K562 (cell line): Measurements from ENCODE around the gene ACKR3. TPM values are rescaled to one million over a fixed set of nuclear protein-coding genes. Genes with fewer than 3 reads are reported as not detected.

Source experiments
- ATAC-seq: fragments of 200-7000 bp; cut with Tn5 transposase; 3 replicates; pipeline ENCODE4 v1.9.1; 2020; ENCODE audit warnings: moderate library complexity
- BruUV-seq: library from RNA; stranded (reverse); fragments of 400-500 nt; replicated peaks from 2 replicates; lab custom pipeline; 2021; lab: Mats Ljungman, UMichigan
- CTCF ChIA-PET: fragments of 300-600 bp; formaldehyde crosslinking; extraction: SDS; loops from one replicate; lab custom pipeline; 2021; ENCODE audit warnings: low intra/inter-chr PET ratio; lab: Yijun Ruan, JAX
- POLR2A ChIA-PET: fragments of 300-600, 350-650 bp; sonication (Branson Sonifier 250); formaldehyde crosslinking; extraction: SDS; loops from one replicate; lab custom pipeline; 2021; ENCODE audit warnings: antibody characterized with exemption, inconsistent platforms; lab: Yijun Ruan, JAX
- DNase-seq, 4 experiments: peaks; one replicate each; pipeline versions ENCODE4 v3.0.0 to v3.0.0-alpha.2; 2011 to 2018; ENCODE audit warnings: low spot score in 3 of 4, mixed read lengths in 3 of 4; ENCODE audit errors: extremely low read depth in 1 of 4
- FAIRE-seq: peaks from 2 replicates; lab custom pipeline; 2011; peaks lifted over from hg19 to GRCh38; lab: Jason Lieb, UNC
- H2AFZ ChIP-seq: 2 replicates; pipeline ENCODE4 v1.6.0; 2011; ENCODE audit warnings: low read depth, low read length, control low read depth, inconsistent platforms
- H3K27ac ChIP-seq: fragments of 200-600 bp; 3 replicates; pipeline ENCODE4 v1.8.0; 2011; ENCODE audit warnings: low read depth, mild to moderate bottlenecking, control low read depth, inconsistent platforms, low read length, moderate library complexity, mixed read lengths; ENCODE audit errors: extremely low read depth
- H3K27me3 ChIP-seq, 2 experiments: fragments of 300-600 bp in 1 of 2; 2 replicates in 1 of 2; 3 replicates in 1 of 2; pipeline versions ENCODE4 v1.6.0 to v1.8.0; 2011; ENCODE audit warnings: inconsistent platforms in 2 of 2, low read length in 2 of 2, mild to moderate bottlenecking in 1 of 2, mixed read lengths in 1 of 2, moderate library complexity in 1 of 2; ENCODE audit not compliant: control insufficient read depth in 2 of 2, insufficient read depth in 2 of 2
- H3K36me3 ChIP-seq: fragments of 300-600 bp; 3 replicates; pipeline ENCODE4 v1.8.0; 2011; ENCODE audit warnings: mild to moderate bottlenecking, low read length, inconsistent platforms; ENCODE audit not compliant: control insufficient read depth, insufficient read depth
- H3K4me1 ChIP-seq, 2 experiments: fragments of 200-600 bp in 1 of 2; replicated peaks in 1 of 2; 2 replicates in 1 of 2; 3 replicates in 1 of 2; pipeline versions ENCODE4 v1.5.1 to v1.8.0; 2011; ENCODE audit warnings: inconsistent platforms in 2 of 2, low read length in 2 of 2, mild to moderate bottlenecking in 1 of 2, mixed read lengths in 1 of 2, moderate library complexity in 1 of 2; ENCODE audit not compliant: control insufficient read depth in 2 of 2, insufficient read depth in 2 of 2
- H3K4me2 ChIP-seq: 2 replicates; pipeline ENCODE4 v1.6.1; 2011; ENCODE audit warnings: low read length, control low read depth, inconsistent platforms, mixed read lengths; ENCODE audit not compliant: insufficient read depth
- H3K4me3 ChIP-seq: fragments of 200-600 bp; sonication (generic), shearing (Covaris generic); 2 replicates; pipeline ENCODE4 v1.5.1; 2016; ENCODE audit warnings: control low read depth, inconsistent platforms
- H3K79me2 ChIP-seq: fragments of 200-600 bp; 3 replicates; pipeline ENCODE4 v1.8.0; 2011; ENCODE audit warnings: low read length, inconsistent platforms; ENCODE audit not compliant: control insufficient read depth, insufficient read depth
- H3K9ac ChIP-seq, 2 experiments: 2 replicates each; pipeline versions ENCODE4 v1.6.0 to v1.6.1; 2011; ENCODE audit warnings: low read depth in 2 of 2, low read length in 2 of 2, control low read depth in 1 of 2, inconsistent platforms in 1 of 2, mild to moderate bottlenecking in 1 of 2, mixed read lengths in 1 of 2; ENCODE audit not compliant: insufficient read depth in 1 of 2
- H3K9me1 ChIP-seq: one replicate; pipeline ENCODE4 v1.6.0; 2011; ENCODE audit warnings: inconsistent platforms, mild to moderate bottlenecking, low read length, moderate library complexity; ENCODE audit not compliant: control insufficient read depth, insufficient read depth
- H3K9me3 ChIP-seq: replicated peaks from 2 replicates; pipeline ENCODE4 v1.5.1; 2011; ENCODE audit warnings: low read depth, low read length, inconsistent platforms; ENCODE audit not compliant: control insufficient read depth, insufficient read depth
- H4K20me1 ChIP-seq: replicated peaks from 2 replicates; pipeline ENCODE4 v1.6.1; 2011; ENCODE audit warnings: low read length, inconsistent platforms, mixed read lengths; ENCODE audit not compliant: control insufficient read depth, insufficient read depth
- ZNF57 ChIP-seq: fragments of 450-650 bp; formaldehyde crosslinking; IDR thresholded peaks from 2 replicates; pipeline ENCODE4 v1.4.0; 2020; ENCODE audit warnings: mild to moderate bottlenecking, moderate library complexity
- ZZZ3 ChIP-seq: fragments of 450-650 bp; IDR thresholded peaks from 2 replicates; pipeline ENCODE4 v1.6.1; 2016; ENCODE audit warnings: antibody characterized with exemption, mild to moderate bottlenecking, moderate library complexity
- WGBS: fragments of 100-300 bp; shearing (Covaris generic); methylation state at CpG from one replicate; pipeline ENCODE4 v1.1.6; 2016; ENCODE audit warnings: low coverage, mixed read lengths; ENCODE audit not compliant: insufficient coverage; ENCODE audit errors: missing lambda C conversion rate; 5-methylcytosine and 5-hydroxymethylcytosine counted together
- in situ Hi-C: fragments of 300-500 bp; cut with MboI; formaldehyde crosslinking; loops from 4 replicates; pipeline ENCODE4 v1.15.0; 2018; ENCODE audit warnings: inconsistent platforms, mixed read lengths
- intact Hi-C: fragments of 100-400 bp; cut with micrococcal nuclease; formaldehyde crosslinking; loops from 2 replicates; pipeline ENCODE4 v1.14.2; 2022
- polyA plus RNA-seq, 8 experiments: library from polyadenylated mRNA; depleted of rRNA in 4 of 8; stranded (reverse) in 5 of 8; unstranded in 3 of 8; fragments of >200 nt; fragmentation: Nextera tagmentation in 2 of 8; fragmentation: Illumina TruSeq in 1 of 8; extraction: Ambion mirVana in 2 of 8; extraction: Trizol in 1 of 8; gene quantifications; 2 replicates each; pipeline versions ENCODE4 v1.2.1 to v1.2.3, GENCODE V29; 2011 to 2014; ENCODE audit warnings: inconsistent platforms in 1 of 8, missing spikeins in 1 of 8
- total RNA-seq, 7 experiments: library from RNA; depleted of rRNA in 6 of 7; stranded (reverse); fragments of >200 nt in 6 of 7; fragmentation: Illumina TruSeq in 2 of 7; extraction: Trizol in 2 of 7; gene quantifications; 2 replicates each; pipeline versions ENCODE4 v1.2.1 to v1.2.3, GENCODE V29; 2011 to 2021; ENCODE audit warnings: low replicate concordance in 1 of 7
- TF ChIP-seq, protein P1 (sequence below): sonication (generic); formaldehyde crosslinking; IDR thresholded peaks from 2 replicates; pipeline ENCODE4 v1.8.1; 2023; ENCODE audit warnings: mild to moderate bottlenecking, missing genetic modification reagents
- TF ChIP-seq, protein P2 (sequence below): fragments of 250-450 bp; sonication (Bioruptor Pico); IDR thresholded peaks from 2 replicates; pipeline ENCODE4 v1.8.0; 2022; ENCODE audit warnings: inconsistent platforms, mild to moderate bottlenecking, moderate library complexity, borderline replicate concordance

ACKR3 gene
- total and polyA plus RNA-seq, 9 of the 15 experiments (the other 6 are each of a cell fraction or from before 2014, with no cell fraction given): 0.07 TPM; not detected in 8

DNA sequence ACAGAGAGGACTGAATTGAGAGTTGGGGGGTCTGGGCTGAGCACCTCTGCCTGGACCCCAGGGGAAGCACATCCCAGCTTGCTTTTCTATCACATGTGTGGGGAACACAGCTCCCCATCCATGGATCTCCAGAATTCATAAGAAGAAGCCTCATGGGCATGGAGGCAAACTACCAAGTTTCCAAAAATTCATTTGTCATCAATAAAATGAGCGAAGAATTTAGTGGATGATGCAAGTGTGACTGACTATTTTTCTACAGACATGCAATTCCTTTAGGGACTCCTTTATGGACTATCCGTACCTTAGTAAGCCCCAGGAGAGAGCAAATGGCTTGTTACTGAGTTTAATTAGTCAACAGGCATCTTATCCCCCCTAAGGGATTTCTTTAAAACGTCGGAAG lies 33.1 kb downstream of the ACKR3 start:
- POLR2A ChIA-PET: interaction anchor here (0.6 kb wide), 1 partner anchor 9 kb away, joined by 4 read pairs; no protein-coding TSS in a partner anchor
- peaks cover 0 to 21% of the 10 kb centered on the region in 2 experiments; a peak in 3 of 5 replicates for H3K27me3 ChIP-seq
- CTCF ChIA-PET: no interaction called here
- no peaks in the 10 kb centered on the region for H3K4me1 ChIP-seq
- no peaks in the 10 kb centered on the region for H3K9me3 ChIP-seq
- ATAC-seq (no peak), FAIRE-seq (no peak), DNase-seq (no peak)
- no peak overlapping the region for H3K27ac ChIP-seq
- H3K9me1 ChIP-seq: no peaks in the 10 kb centered on the region
- H3K9ac ChIP-seq: no peak overlapping the region
- no peak overlapping the region for H3K4me3 ChIP-seq
- H3K4me2 ChIP-seq: no peak overlapping the region
- no peak overlapping the region for H2AFZ ChIP-seq
- no peaks in the 10 kb centered on the region for H3K79me2 ChIP-seq
- intact Hi-C loops: no loop called here
- H4K20me1 ChIP-seq: no peaks in the 10 kb centered on the region
- no TSS peak for BruUV-seq
- 0% methylated on average over 2 of the region's 4 CpGs for WGBS
- TF ChIP-seq ZNF57 (no peak), ZZZ3 (no peak)
- TF ChIP-seq, protein P1, sequence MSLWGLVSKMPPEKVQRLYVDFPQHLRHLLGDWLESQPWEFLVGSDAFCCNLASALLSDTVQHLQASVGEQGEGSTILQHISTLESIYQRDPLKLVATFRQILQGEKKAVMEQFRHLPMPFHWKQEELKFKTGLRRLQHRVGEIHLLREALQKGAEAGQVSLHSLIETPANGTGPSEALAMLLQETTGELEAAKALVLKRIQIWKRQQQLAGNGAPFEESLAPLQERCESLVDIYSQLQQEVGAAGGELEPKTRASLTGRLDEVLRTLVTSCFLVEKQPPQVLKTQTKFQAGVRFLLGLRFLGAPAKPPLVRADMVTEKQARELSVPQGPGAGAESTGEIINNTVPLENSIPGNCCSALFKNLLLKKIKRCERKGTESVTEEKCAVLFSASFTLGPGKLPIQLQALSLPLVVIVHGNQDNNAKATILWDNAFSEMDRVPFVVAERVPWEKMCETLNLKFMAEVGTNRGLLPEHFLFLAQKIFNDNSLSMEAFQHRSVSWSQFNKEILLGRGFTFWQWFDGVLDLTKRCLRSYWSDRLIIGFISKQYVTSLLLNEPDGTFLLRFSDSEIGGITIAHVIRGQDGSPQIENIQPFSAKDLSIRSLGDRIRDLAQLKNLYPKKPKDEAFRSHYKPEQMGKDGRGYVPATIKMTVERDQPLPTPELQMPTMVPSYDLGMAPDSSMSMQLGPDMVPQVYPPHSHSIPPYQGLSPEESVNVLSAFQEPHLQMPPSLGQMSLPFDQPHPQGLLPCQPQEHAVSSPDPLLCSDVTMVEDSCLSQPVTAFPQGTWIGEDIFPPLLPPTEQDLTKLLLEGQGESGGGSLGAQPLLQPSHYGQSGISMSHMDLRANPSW: no peak
- TF ChIP-seq, protein P2, sequence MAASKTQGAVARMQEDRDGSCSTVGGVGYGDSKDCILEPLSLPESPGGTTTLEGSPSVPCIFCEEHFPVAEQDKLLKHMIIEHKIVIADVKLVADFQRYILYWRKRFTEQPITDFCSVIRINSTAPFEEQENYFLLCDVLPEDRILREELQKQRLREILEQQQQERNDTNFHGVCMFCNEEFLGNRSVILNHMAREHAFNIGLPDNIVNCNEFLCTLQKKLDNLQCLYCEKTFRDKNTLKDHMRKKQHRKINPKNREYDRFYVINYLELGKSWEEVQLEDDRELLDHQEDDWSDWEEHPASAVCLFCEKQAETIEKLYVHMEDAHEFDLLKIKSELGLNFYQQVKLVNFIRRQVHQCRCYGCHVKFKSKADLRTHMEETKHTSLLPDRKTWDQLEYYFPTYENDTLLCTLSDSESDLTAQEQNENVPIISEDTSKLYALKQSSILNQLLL (CRISPR knock-in tag): no peak
- TF ChIP-seq, all 486 proteins: peak for 0
- in situ Hi-C loops: no loop called here
- H3K36me3 ChIP-seq: no peaks in the 10 kb centered on the region
